Uterus (tissue), 4 donors: Measurements from ENCODE around the gene FOXI1. TPM values are rescaled to one million over a fixed set of nuclear protein-coding genes. Genes with fewer than 3 reads are reported as not detected.

ENCODE experiments used
- DNase-seq, 2 donors: peaks; one replicate each; pipeline ENCODE4 v3.0.0-alpha.2; 2019 to 2020
- H3K27ac ChIP-seq, 2 donors: fragments of 200-600 bp; sonication (generic); 1 replicate in 1 of 2; 2 replicates in 1 of 2; pipeline ENCODE4 v1.5.1; 2016 to 2018
- H3K27me3 ChIP-seq, 2 donors: fragments of 200-600 bp; sonication (generic); one replicate each; pipeline ENCODE4 v1.5.1; 2018 to 2019; ENCODE audit warnings: control low read depth in 1 of 2
- H3K36me3 ChIP-seq, 2 donors: fragments of 200-600 bp; sonication (generic); one replicate each; pipeline ENCODE4 v1.5.1; 2019; ENCODE audit warnings: control low read depth in 1 of 2
- H3K4me1 ChIP-seq, 2 donors: fragments of 200-600 bp; sonication (generic); one replicate each; pipeline ENCODE4 v1.5.1; 2018 to 2019; ENCODE audit warnings: control low read depth in 1 of 2
- H3K4me3 ChIP-seq, 2 donors: fragments of 200-600 bp; sonication (generic); 1 replicate in 1 of 2; 2 replicates in 1 of 2; pipeline ENCODE4 v1.5.1; 2018 to 2019; ENCODE audit warnings: mild to moderate bottlenecking in 1 of 2
- H3K9me3 ChIP-seq, 2 donors: fragments of 200-600 bp; sonication (generic); one replicate each; pipeline ENCODE4 v1.5.1; 2019; ENCODE audit warnings: control low read depth in 1 of 2
- CTCF ChIP-seq, 4 experiments: fragments of 200-600 bp in 2 of 4; fragments of 450-650 bp in 2 of 4; sonication (generic) in 2 of 4; IDR thresholded peaks; one replicate each; pipeline ENCODE4 v1.5.1; 2016 to 2019; ENCODE audit warnings: antibody characterized with exemption in 4 of 4, mild to moderate bottlenecking in 2 of 4, moderate library complexity in 1 of 4
- POLR2A ChIP-seq, 2 donors: fragments of 450-650 bp; IDR thresholded peaks; one replicate each; pipeline ENCODE4 v1.6.1; 2016; ENCODE audit warnings: antibody characterized with exemption in 2 of 2, mild to moderate bottlenecking in 1 of 2, moderate library complexity in 1 of 2
- intact Hi-C: fragments of 100-400 bp; cut with DNase I; formaldehyde crosslinking; loops from one replicate; pipeline ENCODE4 v1.15.1; 2023; ENCODE audit warnings: low total_unique reads
- total RNA-seq, 4 donors: library from RNA; depleted of rRNA in 3 of 4; stranded (reverse); fragments of >200 nt in 3 of 4; gene quantifications; one replicate each; pipeline versions ENCODE4 v1.1.0 to v1.2.4, GENCODE V29; 2014 to 2023
- donor health status: DM: yes; HTN: yes; CAD: no.

FOXI1 gene
- total RNA-seq, 4 donors from 2014 or later, result not detected

GRCh38 chr5:170148430-170149205, 42.9 kb downstream of the FOXI1 start:
- Histone ChIP-seq H3K27ac (no peak overlapping the region), H3K36me3 (no peaks in the 10 kb centered on the region), H3K4me3 (no peak overlapping the region), H3K4me1 (no peaks in the 10 kb centered on the region), H3K27me3 (no peaks in the 10 kb centered on the region), H3K9me3 (no peaks in the 10 kb centered on the region)
- DNase-seq, result no peak
- intact Hi-C loops, result no loop called here
- TF ChIP-seq CTCF (IDR thresholded peaks at IDR 0.05), result no peak
- no peak for TF ChIP-seq POLR2A (IDR thresholded peaks at IDR 0.05)

- H3K4me3 ChIP-seq, result no peak overlapping the region
- no peak overlapping the region for H3K27ac ChIP-seq
- no peaks in the 10 kb centered on the region for H3K36me3 ChIP-seq
- no peaks in the 10 kb centered on the region for H3K9me3 ChIP-seq
- no peaks in the 10 kb centered on the region for H3K4me1 ChIP-seq
- TF ChIP-seq POLR2A (IDR thresholded peaks at IDR 0.05) (no peak), CTCF (IDR thresholded peaks at IDR 0.05) (no peak)
- intact Hi-C loops, result no loop called here
- H3K27me3 ChIP-seq, result no peaks in the 10 kb centered on the region
- no peak for DNase-seq
Measured at GRCh38 chr5:170149206-170149515, 43.5 kb downstream of the FOXI1 start.

- Histone ChIP-seq H3K36me3 (no peaks in the 10 kb centered on the region), H3K27ac (no peak overlapping the region), H3K4me3 (no peak overlapping the region), H3K27me3 (no peaks in the 10 kb centered on the region), H3K4me1 (no peaks in the 10 kb centered on the region), H3K9me3 (no peaks in the 10 kb centered on the region)
- no peak for TF ChIP-seq POLR2A (IDR thresholded peaks at IDR 0.05)
- no peak for TF ChIP-seq CTCF (IDR thresholded peaks at IDR 0.05)
- intact Hi-C loops, result no loop called here
- no peak for DNase-seq
Measured at GRCh38 chr5:170150713-170151096, 45.0 kb downstream of the FOXI1 start.

- intact Hi-C loops, result no loop called here
- TF ChIP-seq POLR2A (IDR thresholded peaks at IDR 0.05) (no peak), CTCF (IDR thresholded peaks at IDR 0.05) (no peak)
- Histone ChIP-seq H3K27me3 (no peaks in the 10 kb centered on the region), H3K36me3 (no peaks in the 10 kb centered on the region), H3K9me3 (no peaks in the 10 kb centered on the region), H3K27ac (no peak overlapping the region), H3K4me3 (no peak overlapping the region), H3K4me1 (no peaks in the 10 kb centered on the region)
- no peak for DNase-seq
Measured at GRCh38 chr5:170151097-170151831, 45.6 kb downstream of the FOXI1 start.

DNA sequence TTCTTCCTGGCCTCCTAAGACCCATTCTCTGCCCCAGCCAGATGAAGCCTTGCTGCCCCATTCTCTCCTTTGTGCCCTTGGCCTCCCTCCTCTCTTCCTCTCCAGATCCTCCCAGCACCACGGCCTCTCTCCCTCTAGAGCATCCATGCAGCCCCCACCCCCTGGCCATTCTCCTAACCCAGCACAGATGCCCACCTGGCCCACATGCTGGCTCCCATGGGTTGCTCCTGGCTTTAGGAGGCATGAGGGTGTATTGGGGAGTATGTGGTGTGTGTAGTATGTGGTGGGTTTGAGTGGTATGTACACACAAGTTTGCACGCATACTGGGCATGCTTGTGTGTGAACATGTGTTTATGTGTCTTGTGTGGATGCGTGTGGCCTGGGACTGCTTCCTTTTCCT, 47.1 kb downstream of the FOXI1 start:
- TF ChIP-seq CTCF (IDR thresholded peaks at IDR 0.05) (no peak), POLR2A (IDR thresholded peaks at IDR 0.05) (no peak)
- Histone ChIP-seq H3K27me3 (no peaks in the 10 kb centered on the region), H3K27ac (no peak overlapping the region), H3K4me1 (no peaks in the 10 kb centered on the region), H3K9me3 (no peaks in the 10 kb centered on the region), H3K36me3 (no peaks in the 10 kb centered on the region), H3K4me3 (no peak overlapping the region)
- intact Hi-C loops, result no loop called here
- DNase-seq, result no peak
